ENCODE results near the gene GALNT2.

The GALNT2 gene

GRCh38 chr1:230148768-230149469, 81.9 kb downstream of the GALNT2 start:
- in situ Hi-C loops (cut with HindIII; ENCODE audit: low sequenced_read_pairs) = no loop called here
- H3K4me3 ChIP-seq (ENCODE audit: low read depth, low read length) = no peak overlapping the region
- no peak for TF ChIP-seq CTCF (IDR thresholded peaks at IDR 0.05; ENCODE audit: low read depth, low read length, missing control alignments)
- DNase-seq (ENCODE audit: low read depth) = no peak

GRCh38 chr1:230149751-230150584, 82.9 kb downstream of the GALNT2 start:
- no peak overlapping the region for H3K4me3 ChIP-seq (ENCODE audit: low read depth, low read length)
- DNase-seq (ENCODE audit: low read depth) = no peak
- TF ChIP-seq CTCF (IDR thresholded peaks at IDR 0.05; ENCODE audit: low read depth, low read length, missing control alignments) = no peak
- in situ Hi-C loops (cut with HindIII; ENCODE audit: low sequenced_read_pairs) = no loop called here

GRCh38 chr1:230150615-230151014, 83.6 kb downstream of the GALNT2 start:
- in situ Hi-C loops (cut with HindIII; ENCODE audit: low sequenced_read_pairs) = no loop called here
- no peak overlapping the region for H3K4me3 ChIP-seq (ENCODE audit: low read depth, low read length)
- TF ChIP-seq CTCF (IDR thresholded peaks at IDR 0.05; ENCODE audit: low read depth, low read length, missing control alignments) = no peak
- DNase-seq (ENCODE audit: low read depth) = no peak

GRCh38 chr1:230151924-230152468, 85.0 kb downstream of the GALNT2 start:
- H3K4me3 ChIP-seq (ENCODE audit: low read depth, low read length) = no peak overlapping the region
- TF ChIP-seq CTCF (IDR thresholded peaks at IDR 0.05; ENCODE audit: low read depth, low read length, missing control alignments) = no peak
- in situ Hi-C loops (cut with HindIII; ENCODE audit: low sequenced_read_pairs) = no loop called here
- DNase-seq (ENCODE audit: low read depth) = no peak

GRCh38 chr1:230152999-230153398, 86.0 kb downstream of the GALNT2 start:
- H3K4me3 ChIP-seq (ENCODE audit: low read depth, low read length) = no peak overlapping the region
- TF ChIP-seq CTCF (IDR thresholded peaks at IDR 0.05; ENCODE audit: low read depth, low read length, missing control alignments) = no peak
- in situ Hi-C loops (cut with HindIII; ENCODE audit: low sequenced_read_pairs) = no loop called here
- no peak for DNase-seq (ENCODE audit: low read depth)

GRCh38 chr1:230153641-230154296, 86.7 kb downstream of the GALNT2 start:
- DNase-seq (ENCODE audit: low read depth) = no peak
- in situ Hi-C loops (cut with HindIII; ENCODE audit: low sequenced_read_pairs) = no loop called here
- H3K4me3 ChIP-seq (ENCODE audit: low read depth, low read length) = no peak overlapping the region
- TF ChIP-seq CTCF (IDR thresholded peaks at IDR 0.05; ENCODE audit: low read depth, low read length, missing control alignments) = no peak
